GM18873 (cell line): ENCODE results near the gene PRSS21.

Source experiments
- ATAC-seq: cut with Tn5 transposase; IDR thresholded peaks from one replicate; pipeline ENCODE4 v1.9.1; 2021; ENCODE audit warnings: mild to moderate bottlenecking, moderate library complexity, moderate number of reproducible peaks; ENCODE audit not compliant: unreplicated experiment, low FRiP score

PRSS21 gene

DNA sequence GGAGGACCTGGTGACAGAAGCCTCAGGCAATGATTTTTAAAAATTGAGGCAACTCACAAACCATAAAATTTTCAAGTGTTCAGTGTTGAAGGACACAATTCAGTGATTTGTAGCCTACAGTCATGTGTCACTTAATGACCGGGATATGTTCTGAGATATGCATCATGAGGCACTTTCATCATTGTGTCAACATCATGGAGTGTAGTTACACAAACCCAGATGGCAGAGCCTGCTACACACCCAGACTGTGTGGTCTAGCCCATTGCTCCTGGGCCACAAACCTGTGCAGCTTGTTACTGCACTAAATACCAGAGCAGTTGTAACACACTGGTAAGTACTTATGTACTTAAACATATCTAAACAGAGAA lies 17.2 kb upstream of the PRSS21 start:
- no peak for ATAC-seq

- ATAC-seq, result no peak
Observed at GRCh38 chr16:2803545-2804195, 13.4 kb upstream of the PRSS21 start.

DNA sequence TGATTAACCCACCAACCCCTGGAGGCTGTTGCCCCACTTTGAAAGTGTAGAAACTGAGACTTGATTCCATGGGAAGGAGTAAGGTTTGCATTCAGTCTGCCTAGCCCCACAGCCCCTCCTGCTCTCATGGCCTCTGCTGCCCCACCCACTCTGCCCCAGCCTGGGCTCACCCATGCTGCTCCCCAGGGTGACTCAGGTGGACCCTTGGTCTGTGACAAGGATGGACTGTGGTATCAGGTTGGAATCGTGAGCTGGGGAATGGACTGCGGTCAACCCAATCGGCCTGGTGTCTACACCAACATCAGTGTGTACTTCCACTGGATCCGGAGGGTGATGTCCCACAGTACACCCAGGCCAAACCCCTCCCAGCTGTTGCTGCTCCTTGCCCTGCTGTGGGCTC lies 12.3 kb upstream of the PRSS21 start:
- ATAC-seq, result no peak

GRCh38 chr16:2806286-2806685 lies 10.8 kb upstream of the PRSS21 start:
- ATAC-seq, result no peak

- ATAC-seq, result no peak
Observed at GRCh38 chr16:2808181-2808580, 8.9 kb upstream of the PRSS21 start.

- ATAC-seq, result no peak
Observed at GRCh38 chr16:2809149-2809760, 7.8 kb upstream of the PRSS21 start.

DNA sequence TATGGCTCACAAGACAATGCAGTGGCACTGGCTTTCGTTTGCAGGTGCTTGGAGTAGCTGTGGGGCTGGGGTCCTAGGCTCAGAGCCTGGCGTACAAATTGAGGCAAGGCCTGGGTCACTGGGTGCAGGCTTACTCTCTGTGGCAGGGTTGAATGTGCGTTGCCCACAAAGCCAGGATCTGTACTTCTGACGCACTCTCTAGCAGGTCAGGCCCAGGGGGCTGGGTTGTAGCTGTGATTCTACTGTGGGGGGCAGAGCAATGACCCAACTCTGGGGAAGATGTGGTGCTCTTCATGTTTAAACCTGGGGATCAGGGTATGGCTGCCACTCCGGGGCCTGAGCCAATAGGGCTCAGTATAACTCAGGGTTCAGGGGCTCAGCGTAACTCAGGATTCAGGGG lies 6.4 kb upstream of the PRSS21 start:
- ATAC-seq, result no peak

GRCh38 chr16:2811703-2812471 lies 5.2 kb upstream of the PRSS21 start:
- ATAC-seq, result no peak

- ATAC-seq, result no peak
Observed at GRCh38 chr16:2813771-2814221, 3.2 kb upstream of the PRSS21 start.

GRCh38 chr16:2814551-2815298 lies 2.3 kb upstream of the PRSS21 start:
- ATAC-seq, result no peak

DNA sequence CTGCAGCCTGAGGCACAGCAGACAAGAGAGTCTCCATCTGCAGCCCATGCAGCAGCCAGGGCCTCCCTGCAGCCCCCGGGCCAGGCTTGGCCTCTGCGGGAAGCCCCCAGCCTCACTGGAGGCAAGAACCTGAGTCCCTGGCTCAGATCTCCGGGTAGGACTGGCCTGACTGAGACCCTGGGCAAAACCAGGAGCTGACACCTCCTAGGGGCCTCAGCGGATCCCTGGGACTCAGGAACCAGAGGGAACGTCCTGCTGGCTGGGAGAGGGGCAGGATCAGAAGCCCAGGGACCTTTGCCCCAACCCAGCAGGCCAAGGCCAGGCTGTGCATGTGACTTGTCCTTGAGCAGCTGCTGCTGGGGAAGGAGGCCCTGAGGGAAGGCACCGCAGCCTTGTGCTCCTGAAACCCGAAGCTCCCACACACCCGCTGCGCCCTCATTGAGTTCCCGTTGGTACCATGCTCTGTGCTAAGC lies 1.7 kb upstream of the PRSS21 start:
- ATAC-seq, result no peak

- no peak for ATAC-seq
Observed at GRCh38 chr16:2817340-2818271, 569 bp downstream of the PRSS21 start.

- no peak for ATAC-seq
Observed at GRCh38 chr16:2818272-2818876, 1.3 kb downstream of the PRSS21 start.

- ATAC-seq, result no peak
Observed at GRCh38 chr16:2819179-2819938, 2.3 kb downstream of the PRSS21 start.

GRCh38 chr16:2819939-2820835 lies 3.1 kb downstream of the PRSS21 start:
- no peak for ATAC-seq

DNA sequence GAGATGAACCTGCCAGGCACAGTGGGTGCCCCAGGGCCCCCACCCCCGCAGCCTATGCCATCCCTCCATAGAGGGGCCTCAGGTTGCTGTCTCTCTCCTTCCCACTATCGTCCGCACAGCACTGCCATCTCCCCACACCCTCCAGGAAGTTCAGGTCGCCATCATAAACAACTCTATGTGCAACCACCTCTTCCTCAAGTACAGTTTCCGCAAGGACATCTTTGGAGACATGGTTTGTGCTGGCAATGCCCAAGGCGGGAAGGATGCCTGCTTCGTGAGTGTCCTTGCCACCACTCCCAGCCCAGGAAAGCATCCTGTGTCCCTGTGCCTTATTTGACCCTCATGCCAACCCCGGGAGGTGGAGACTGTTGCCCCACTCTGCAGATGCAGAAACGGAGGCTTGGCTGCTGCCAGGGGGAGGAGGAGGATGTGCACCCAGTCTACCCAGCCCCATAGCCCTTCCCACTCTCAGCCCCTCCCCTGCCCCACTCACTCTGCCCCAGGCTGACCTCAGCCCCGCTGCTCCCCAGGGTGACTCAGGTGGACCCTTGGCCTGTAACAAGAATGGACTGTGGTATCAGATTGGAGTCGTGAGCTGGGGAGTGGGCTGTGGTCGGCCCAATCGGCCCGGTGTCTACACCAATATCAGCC lies 3.9 kb downstream of the PRSS21 start:
- ATAC-seq, result no peak

DNA sequence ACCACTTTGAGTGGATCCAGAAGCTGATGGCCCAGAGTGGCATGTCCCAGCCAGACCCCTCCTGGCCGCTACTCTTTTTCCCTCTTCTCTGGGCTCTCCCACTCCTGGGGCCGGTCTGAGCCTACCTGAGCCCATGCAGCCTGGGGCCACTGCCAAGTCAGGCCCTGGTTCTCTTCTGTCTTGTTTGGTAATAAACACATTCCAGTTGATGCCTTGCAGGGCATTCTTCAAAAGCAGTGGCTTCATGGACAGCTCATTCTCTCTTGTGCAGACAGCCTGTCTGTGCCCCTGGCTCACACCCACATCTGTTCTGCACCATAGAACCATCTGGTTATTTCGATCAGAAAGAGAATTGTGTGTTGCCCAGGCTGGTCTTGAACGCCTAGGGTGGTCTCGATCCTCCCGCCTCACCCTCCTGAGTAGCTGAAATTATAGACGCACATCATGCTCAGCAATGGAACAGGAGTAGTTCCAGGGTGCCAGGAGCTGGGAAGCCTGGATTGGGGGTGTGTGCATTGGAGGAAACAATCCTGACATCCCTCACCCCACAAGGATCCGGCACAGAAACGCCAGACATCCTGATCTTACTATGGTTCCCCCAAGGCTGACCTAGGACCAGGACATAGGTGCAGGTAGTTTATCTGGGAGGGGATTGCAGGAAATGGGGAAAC lies 4.6 kb downstream of the PRSS21 start:
- no peak for ATAC-seq
